Activated CD4-positive, CD25-positive, alpha-beta regulatory T cell (primary cell): Measurements from ENCODE around the gene FOXS1.
"Not testable (repeated sequence)": the region's sequence is repeated elsewhere in the genome, so short reads cannot be mapped to it uniquely, and the experiment has no call there.

Source experiments
- DNase-seq, 4 experiments: peaks; one replicate each; lab custom pipeline; 2025; lab: John Stamatoyannopoulos, UW

Gene FOXS1

DNA sequence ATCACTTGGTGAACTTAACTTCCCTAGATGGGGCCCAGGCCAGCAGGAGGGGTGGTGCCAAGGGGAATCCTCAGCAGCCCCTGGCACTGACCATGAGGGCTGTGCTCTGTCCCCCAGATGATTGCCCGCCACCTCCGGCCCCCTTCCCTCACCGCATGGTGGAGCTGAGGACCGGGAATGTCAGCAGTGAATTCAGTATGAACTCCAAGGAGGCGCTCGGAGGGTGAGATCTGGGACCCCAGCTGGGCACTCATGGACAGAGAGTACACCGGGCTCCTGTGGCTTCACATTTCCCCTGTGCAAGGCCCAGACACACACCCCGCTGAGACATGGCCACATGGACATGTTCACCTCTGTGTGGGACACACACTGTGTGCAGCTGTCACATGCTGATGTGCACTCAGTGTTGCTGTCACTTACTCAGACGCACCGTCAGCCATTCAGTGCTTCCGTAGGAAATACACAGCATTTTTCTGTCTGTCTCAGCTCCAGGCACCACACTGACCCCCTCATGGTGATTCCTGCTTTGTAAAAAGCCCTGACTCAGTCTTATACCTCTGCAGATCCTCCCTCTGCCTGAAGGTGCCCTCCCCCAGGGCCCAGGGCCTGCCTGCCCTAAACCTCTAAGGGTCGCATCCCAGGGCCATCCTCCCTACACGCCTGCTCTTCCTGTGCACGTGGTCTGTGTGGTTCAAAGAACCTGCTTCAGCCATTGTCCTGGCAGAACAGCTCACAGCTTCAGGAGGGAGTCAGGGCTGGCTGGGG lies 21.9 kb downstream of the FOXS1 start:
- no peak for DNase-seq

DNA sequence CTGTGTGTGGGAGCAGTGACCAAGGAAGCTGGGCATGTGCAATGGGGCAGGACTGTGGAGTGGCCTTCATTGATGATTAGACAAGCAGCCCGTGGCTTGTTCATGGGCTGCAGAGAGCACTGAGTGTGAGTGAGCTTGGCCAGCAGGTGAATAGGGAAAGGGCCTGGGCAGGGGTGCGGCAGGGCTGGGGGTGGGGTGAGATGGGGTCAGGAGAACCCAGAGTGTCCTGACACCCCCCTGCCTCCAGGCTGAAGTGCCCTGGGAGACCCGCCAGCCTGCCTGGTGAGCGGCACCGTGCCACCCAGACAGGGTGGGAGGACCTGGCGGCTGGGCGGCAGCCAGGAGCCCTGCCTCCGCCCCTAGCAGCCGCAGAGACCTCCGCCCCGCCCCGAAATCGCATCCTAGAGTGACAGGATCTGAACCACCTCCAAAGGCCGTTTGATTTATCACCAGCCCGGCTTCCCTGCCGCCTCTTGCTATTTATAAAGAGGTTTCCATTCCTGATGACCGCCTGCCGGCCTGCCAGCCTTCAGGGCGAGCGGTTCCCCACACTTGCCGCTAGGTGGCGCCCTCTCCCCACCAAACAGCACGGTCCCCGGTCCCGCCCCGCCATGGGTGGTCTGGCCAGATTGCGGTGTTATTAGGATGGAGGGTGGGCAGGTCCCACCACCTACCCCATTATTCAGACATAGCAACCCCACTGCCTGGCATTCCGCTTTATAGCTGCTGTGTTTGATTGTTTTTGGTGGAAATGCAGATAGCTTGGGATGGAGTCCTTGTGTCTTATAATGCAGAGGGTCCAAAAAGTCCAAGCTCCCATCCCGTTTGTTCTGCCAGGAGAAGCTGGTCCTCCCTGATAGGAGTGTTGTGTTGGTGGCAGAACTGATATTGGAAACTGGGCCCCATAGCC lies 22.7 kb downstream of the FOXS1 start:
- DNase-seq: peak; percentile 32 to 78 (median 51)

DNA sequence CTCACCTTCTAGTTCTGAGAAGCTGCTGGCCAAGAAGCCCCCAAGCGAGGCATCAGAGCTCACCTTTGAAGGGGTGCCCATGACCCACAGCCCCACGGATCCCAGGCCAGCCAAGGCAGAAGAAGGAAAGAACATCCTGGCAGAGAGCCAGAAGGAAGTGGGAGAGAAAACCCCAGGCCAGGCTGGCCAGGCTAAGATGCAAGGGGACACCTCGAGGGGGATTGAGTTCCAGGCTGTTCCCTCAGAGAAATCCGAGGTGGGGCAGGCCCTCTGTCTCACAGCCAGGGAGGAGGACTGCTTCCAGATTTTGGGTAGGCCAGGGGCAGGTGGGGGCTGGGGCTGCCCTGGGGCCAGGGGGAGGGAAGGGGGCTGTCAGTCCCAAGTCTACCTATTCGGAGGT lies 24.0 kb downstream of the FOXS1 start:
- DNase-seq: no peak

DNA sequence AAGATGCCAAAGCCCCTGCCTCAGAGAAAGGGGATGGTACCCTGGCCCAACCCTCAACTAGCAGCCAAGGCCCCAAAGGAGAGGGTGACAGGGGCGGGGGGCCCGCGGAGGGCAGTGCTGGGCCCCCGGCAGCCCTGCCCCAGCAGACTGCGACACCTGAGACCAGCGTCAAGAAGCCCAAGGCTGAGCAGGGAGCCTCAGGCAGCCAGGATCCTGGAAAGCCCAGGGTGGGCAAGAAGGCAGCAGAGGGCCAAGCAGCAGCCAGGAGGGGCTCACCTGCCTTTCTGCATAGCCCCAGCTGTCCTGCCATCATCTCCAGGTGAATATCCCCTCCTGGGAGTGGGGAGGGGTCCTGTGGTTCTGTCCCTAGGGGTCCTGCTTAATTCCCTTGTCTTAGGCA lies 25.2 kb downstream of the FOXS1 start:
- DNase-seq: no peak

DNA sequence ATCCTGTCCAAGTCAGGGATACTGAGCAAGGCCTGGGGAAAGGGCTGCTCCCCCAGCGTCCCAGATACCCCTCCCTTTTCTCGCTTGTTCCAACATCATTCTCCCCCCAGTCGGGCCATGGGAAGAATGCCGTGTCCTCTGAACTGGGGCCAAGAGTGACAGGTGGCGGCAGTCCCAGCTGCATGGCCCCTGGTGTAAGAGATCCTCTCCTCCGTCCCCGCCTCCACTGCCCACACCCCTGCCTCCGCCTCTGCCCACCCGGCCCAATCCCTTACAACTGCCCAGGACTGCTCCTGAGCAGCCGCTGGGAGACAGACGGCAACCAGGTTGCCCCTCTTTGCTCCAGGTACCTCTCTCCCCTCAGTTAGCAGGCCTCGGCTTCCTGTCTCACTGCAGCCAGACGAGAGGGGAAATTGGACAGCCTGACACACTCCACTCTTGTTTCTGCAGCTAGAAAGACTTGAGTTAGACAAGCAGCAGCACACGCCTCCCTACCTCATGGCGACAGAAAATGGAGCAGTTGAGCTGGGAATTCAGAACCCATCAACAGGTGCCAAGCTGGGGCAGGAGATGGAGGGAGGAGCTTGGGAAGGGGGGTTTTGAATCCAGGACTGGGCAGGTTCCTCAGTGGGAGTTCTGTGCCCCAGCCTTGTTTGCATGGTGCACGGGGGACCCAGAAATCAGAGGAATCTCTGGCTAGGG lies 26.2 kb downstream of the FOXS1 start, which contains the start of gene MYLK2:
Gene MYLK2, plus strand, starts transcription at position 274 of the 702 bp plus-strand sequence. Its CDS starts 225 bp downstream, at position 499.
- no peak for DNase-seq

DNA sequence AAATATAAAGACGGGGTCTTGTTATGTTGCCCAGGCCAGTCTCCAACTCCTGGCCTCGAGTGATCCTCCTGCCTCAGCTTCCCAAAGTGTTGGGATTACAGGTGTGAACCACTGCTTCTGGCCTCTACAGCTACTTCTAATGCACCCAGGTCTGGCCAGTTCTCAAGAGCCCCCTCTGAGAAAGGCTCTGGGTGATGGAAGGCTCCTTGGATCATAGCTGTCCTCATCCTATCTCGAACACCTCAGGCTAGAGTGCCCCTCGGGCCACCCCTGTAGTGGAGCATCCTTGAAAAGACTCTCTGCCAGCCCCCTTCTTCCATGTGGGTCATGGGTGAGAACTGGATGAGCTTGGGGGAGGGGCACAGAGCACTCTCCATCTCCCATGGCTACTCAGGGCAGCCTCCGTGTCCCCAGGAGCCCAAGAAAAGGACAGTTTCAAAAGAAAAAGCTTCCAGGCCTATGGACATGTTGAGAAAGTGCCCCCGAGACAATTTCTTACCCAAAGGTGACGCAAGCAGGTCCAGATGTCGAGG lies 27.0 kb downstream of the FOXS1 start:
- no peak for DNase-seq

DNA sequence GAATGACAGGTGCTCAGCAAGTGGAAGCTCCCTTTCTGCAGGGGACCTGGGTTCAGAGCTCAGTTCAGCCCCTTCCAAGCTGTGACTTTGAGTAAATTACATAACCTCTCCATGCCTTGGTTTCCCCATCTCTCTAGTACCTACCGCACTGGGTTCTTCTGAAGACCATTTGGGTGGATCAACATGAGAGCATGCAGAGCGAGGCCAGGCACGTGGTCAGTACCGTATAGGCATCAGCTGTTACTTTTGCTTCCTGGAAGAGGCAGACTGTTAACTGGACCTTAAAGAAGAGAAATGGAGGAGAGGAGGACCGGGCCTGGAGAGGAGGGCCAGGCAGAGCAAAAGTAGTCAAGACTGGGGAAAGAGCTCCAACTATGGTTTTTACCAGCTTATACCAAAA lies 27.9 kb downstream of the FOXS1 start:
- DNase-seq: no peak

DNA sequence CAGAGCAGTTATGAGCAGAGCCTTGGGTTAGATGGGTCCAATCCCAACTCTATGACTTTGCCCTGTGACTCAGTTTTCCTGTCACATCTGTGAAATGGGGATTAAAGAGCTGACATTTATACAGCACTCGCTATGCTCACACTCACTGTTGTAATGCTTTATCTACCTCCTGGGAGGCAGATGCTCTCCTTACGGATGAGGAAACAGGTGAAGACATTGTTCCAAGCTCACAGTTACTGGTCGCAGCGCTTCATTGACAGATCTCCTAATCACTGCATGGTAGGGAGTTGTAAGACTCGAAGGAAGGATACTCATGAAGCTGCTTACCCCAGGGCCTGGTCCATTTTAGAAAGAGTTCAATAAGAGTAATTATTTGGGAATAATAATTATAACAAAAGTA lies 29.2 kb downstream of the FOXS1 start:
- DNase-seq: no peak

DNA sequence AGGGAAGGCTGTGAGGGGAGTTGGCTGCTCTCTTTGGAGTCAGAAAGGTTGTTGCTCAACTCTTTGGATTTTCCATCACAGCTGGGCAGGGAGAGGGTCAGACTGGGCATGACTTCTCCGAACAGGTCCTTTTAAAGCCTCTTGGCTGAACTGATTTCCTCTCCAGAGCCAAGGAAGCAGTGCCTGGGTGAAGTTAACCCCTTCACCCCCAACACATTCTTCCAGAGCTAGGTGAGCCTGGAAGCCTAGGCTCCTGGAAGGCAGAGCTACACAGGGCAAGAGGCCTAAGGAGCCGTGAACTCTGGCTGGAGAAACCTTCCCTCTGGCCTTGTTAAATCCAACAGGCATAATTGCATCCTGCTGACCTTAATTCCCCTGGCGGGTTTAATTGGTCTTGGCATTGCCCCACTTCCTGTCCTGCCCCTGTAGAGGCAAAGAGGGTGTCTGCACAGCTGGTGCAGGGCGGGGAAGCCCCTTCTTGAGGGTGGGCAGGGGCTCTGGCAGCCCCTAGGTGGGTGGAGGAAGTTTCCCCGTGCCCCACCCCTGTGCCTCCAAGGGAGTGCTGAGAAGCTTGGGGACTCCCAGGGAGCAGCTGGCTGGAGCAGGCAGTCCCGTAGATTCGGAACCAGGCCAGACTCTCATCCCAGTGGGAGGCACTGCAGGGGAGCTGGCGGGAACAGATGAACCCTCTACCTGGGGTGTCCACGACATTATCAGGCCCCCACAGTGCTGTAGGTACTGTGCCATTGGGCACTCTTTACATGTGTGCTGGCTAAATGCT lies 29.8 kb downstream of the FOXS1 start:
- DNase-seq: no peak

DNA sequence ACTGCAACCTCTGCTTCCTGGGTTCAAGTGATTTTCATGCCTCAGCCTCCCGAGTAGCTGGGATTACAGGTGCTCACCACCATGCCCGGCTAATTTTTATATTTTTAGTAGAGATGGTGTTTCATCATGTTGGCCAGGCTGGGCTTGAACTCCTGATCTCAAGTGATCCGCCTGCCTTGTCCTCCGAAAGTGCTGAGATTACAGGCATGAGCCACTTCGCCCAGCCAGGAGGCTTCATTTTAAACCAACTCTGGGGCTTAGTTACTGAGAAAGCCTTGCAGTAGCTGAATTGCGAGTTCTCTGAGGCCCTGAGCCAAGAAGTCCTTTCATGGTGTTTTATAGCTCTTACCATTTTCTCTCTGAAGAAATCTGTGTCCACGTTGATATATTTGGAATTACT lies 31.3 kb downstream of the FOXS1 start:
- DNase-seq: not testable (repeated sequence)

- DNase-seq: no peak
These were observed 31.8 kb downstream of the FOXS1 start for GRCh38 chr20:31813611-31814010.

GRCh38 chr20:31811796-31812728 lies 33.3 kb downstream of the FOXS1 start:
- no peak for DNase-seq

GRCh38 chr20:31811198-31811597 lies 34.2 kb downstream of the FOXS1 start:
- DNase-seq: no peak

GRCh38 chr20:31809661-31810060 lies 35.7 kb downstream of the FOXS1 start:
- DNase-seq: no peak

DNA sequence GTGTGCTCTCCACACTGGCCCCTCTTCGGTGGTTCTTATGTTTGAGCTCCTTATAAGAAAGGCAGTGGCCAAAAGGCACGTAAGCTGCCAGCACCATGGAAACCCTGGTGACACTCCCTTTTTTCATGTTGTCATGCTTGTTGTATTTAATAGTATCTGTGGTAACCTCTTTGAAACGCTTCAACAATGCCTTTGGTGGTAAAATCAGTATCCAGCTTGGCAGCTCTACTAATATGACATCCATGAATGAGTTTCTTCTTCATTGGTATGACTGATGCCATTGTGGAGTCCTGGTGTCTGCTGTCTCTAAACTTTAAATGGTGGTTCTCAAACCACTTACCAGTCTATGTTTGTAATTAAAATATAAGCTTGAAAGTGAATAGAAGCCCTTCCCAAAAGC lies 36.9 kb downstream of the FOXS1 start:
- no peak for DNase-seq

GRCh38 chr20:31806564-31807355 lies 38.6 kb downstream of the FOXS1 start:
- no peak for DNase-seq

- no peak for DNase-seq
These were observed 41.7 kb downstream of the FOXS1 start for GRCh38 chr20:31803552-31804291.

- DNase-seq: no peak
These were observed 43.9 kb downstream of the FOXS1 start for GRCh38 chr20:31801508-31801907.

DNA sequence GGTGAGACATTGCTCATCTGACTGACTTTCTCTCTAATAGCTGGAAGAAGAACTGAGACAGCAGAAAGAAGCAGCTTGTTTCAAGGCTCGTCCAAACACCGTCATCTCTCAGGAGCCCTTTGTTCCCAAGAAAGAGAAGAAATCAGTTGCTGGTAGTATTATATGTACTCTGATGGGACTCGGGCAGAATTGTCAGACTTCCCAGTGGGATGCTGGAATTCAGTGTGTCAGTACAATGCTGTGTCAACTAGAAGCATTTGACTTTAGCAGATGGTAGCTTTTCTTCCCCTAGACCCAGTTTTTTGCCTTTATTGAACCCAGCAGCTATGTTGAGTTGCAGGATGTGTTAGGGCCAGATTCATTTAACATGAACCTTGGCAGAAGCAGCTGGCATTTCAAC lies 48.0 kb downstream of the FOXS1 start:
- DNase-seq: no peak
